ENCODE measurements around the gene RSPH6A. TPM values are rescaled to one million over a fixed set of nuclear protein-coding genes. Genes with fewer than 3 reads are reported as not detected.

RSPH6A gene
- total and polyA plus RNA-seq, 2 of the 13 experiments (the other 11 are each of a cell fraction or from before 2014, with no cell fraction given), result 0.07 TPM; not detected in 1

GRCh38 chr19:45781214-45782161 lies 33.6 kb downstream of the RSPH6A start (continued):
- TF ChIP-seq GZF1 (CRISPR knock-in tag; IDR thresholded peaks at IDR 0.05), result no peak
- TF ChIP-seq ZNF318 (CRISPR knock-in tag; IDR thresholded peaks at IDR 0.05), result no peak
- TF ChIP-seq ZNF777 (CRISPR knock-in tag; IDR thresholded peaks at IDR 0.05), result no peak
- no peak for TF ChIP-seq KDM5B (CRISPR knock-in tag; IDR thresholded peaks at IDR 0.05; ENCODE audit: borderline replicate concordance)
- TF ChIP-seq MTA1 (CRISPR knock-in tag; IDR thresholded peaks at IDR 0.05; ENCODE audit: borderline replicate concordance), result 0 out of 2 replicates have a peak, but pooled peaks have one; percentile 11
- TF ChIP-seq ISX (CRISPR knock-in tag; conservative IDR thresholded peaks at IDR 0.05), result no peak
- no peak for TF ChIP-seq RXRB (CRISPR knock-in tag; IDR thresholded peaks at IDR 0.05; ENCODE audit: borderline replicate concordance)
- TF ChIP-seq ZNF564 (CRISPR knock-in tag; IDR thresholded peaks at IDR 0.05), result no peak
- no peak for TF ChIP-seq EED (CRISPR knock-in tag; IDR thresholded peaks at IDR 0.05)
- no peak for TF ChIP-seq KAT2B (IDR thresholded peaks at IDR 0.05; ENCODE audit: borderline replicate concordance, low read depth, low read length)
- no peak for TF ChIP-seq KLF11 (CRISPR knock-in tag; IDR thresholded peaks at IDR 0.05)
- no peak for TF ChIP-seq ZBED4 (CRISPR knock-in tag; IDR thresholded peaks at IDR 0.05; ENCODE audit: borderline replicate concordance)
- no peak for TF ChIP-seq ZNF558 (CRISPR knock-in tag; IDR thresholded peaks at IDR 0.05; ENCODE audit: borderline replicate concordance)
- no peak for TF ChIP-seq CAMTA2 (CRISPR knock-in tag; IDR thresholded peaks at IDR 0.05; ENCODE audit: borderline replicate concordance)
- TF ChIP-seq ARNTL (CRISPR knock-in tag; IDR thresholded peaks at IDR 0.05), result no peak
- TF ChIP-seq YY1 (IDR thresholded peaks at IDR 0.05; ENCODE audit: insufficient read depth, insufficient replicate concordance, low read depth, low read length), result no peak
- no peak for TF ChIP-seq ZNF703 (CRISPR knock-in tag; IDR thresholded peaks at IDR 0.05; ENCODE audit: borderline replicate concordance)

Measured in HepG2 (cell line).